ENCODE data around the gene RASGRF1. TPM values are rescaled to one million over a fixed set of nuclear protein-coding genes. Genes with fewer than 3 reads are reported as not detected.
"Not testable (repeated sequence)": the region's sequence is repeated elsewhere in the genome, so short reads cannot be mapped to it uniquely, and the experiment has no call there.

RASGRF1 gene
- total RNA-seq, 5 donors from 2014 or later (not counting 1 experiment from before 2014, with no cell fraction given) = 0.09 to 0.49 (median 0.22) TPM; not detected in 2

DNA sequence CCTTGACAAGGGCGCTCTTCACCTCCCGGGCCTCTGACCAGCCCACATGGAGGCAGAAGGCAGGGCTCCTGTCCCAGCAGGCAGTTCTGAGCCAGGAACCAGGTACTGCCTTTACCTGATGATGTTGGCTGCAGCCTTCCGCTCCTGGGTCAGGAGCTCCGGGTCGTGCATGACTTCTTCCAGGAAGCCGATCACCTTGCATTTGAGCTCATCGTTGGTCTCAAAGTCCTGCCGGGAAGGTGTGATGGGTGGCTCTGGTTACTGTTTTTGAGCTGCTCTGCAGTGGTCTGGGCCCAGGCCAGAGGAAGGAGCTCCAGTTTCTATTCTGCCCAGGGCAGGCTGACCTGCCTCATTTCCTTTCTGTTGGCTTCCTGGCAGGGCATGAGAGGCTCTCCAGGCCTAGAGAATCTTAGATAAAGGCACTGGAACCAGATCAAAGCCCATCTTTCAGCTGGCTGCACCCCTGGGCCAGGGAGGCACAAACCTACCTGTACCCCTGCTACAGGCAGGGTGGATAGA, 92.5 kb downstream of the RASGRF1 start:
- no peaks in the 10 kb centered on the region for H3K36me3 ChIP-seq (ENCODE audit: control insufficient read depth in 2 of 2, extremely low read depth in 1 of 2, insufficient read depth in 1 of 2, low read length in 1 of 2)
- DNase-seq = no peak
- Mint-ChIP-seq H3K36me3 (no peaks in the 10 kb centered on the region), H3K27ac (no peak overlapping the region), H3K4me1 (no peaks in the 10 kb centered on the region), H3K9me3 (no peaks in the 10 kb centered on the region), H3K4me3 (no peak overlapping the region), H3K27me3 (peaks cover 0 to 1% of the 10 kb centered on the region in 2 donors)
- no peak overlapping the region for H3K4me3 ChIP-seq (ENCODE audit: control insufficient read depth in 1 of 2, extremely low read depth in 1 of 2, low read length in 1 of 2)
- ChIA-PET CTCF (interaction anchor here in 1 of 2 donors (1.0 kb wide), 1 partner anchor 40 kb away, joined by 3 read pairs; no protein-coding TSS in a partner anchor), POLR2A (no interaction called here)
- no peaks in the 10 kb centered on the region for H3K4me1 ChIP-seq (ENCODE audit: control insufficient read depth in 1 of 2, extremely low read depth in 1 of 2, insufficient read depth in 2 of 2, low read length in 2 of 2)
- 93% methylated on average over 7 of the region's 8 CpGs for WGBS (ENCODE audit: insufficient coverage)
- H3K27me3 ChIP-seq (replicated peaks in 1 of 2; ENCODE audit: control insufficient read depth in 2 of 2, extremely low read depth in 1 of 2, insufficient read depth in 2 of 2, low read length in 1 of 2) = peaks cover 0 to 9% of the 10 kb centered on the region in 2 experiments
- no peak overlapping the region for H3K27ac ChIP-seq (ENCODE audit: low read length)
- H3K9me3 ChIP-seq = no peaks in the 10 kb centered on the region
- no peak for ATAC-seq (replicated peaks in 1 of 4)

- Histone ChIP-seq H3K4me1 (ENCODE audit: control insufficient read depth in 1 of 2, extremely low read depth in 1 of 2, insufficient read depth in 2 of 2, low read length in 2 of 2) (no peaks in the 10 kb centered on the region), H3K36me3 (ENCODE audit: control insufficient read depth in 2 of 2, extremely low read depth in 1 of 2, insufficient read depth in 1 of 2, low read length in 1 of 2) (no peaks in the 10 kb centered on the region), H3K27me3 (replicated peaks in 1 of 2; ENCODE audit: control insufficient read depth in 2 of 2, extremely low read depth in 1 of 2, insufficient read depth in 2 of 2, low read length in 1 of 2) (peaks cover 0 to 12% of the 10 kb centered on the region in 2 experiments), H3K9me3 (no peaks in the 10 kb centered on the region), H3K4me3 (ENCODE audit: control insufficient read depth in 1 of 2, extremely low read depth in 1 of 2, low read length in 1 of 2) (no peak overlapping the region), H3K27ac (ENCODE audit: low read length) (no peak overlapping the region)
- Mint-ChIP-seq H3K27me3 (peaks cover 0 to 2% of the 10 kb centered on the region in 2 donors), H3K4me3 (no peak overlapping the region), H3K4me1 (no peaks in the 10 kb centered on the region), H3K9me3 (no peaks in the 10 kb centered on the region), H3K36me3 (no peaks in the 10 kb centered on the region), H3K27ac (no peak overlapping the region)
- POLR2A ChIA-PET = no interaction called here
- no peak for DNase-seq
- ATAC-seq (replicated peaks in 1 of 4) = peak in 1 of 4 experiments; percentile 13
- WGBS (ENCODE audit: insufficient coverage) = 89% methylated on average over 4 of the region's 6 CpGs
- CTCF ChIA-PET = no interaction called here
Measured at GRCh38 chr15:78996894-78997275, 93.7 kb downstream of the RASGRF1 start.

DNA sequence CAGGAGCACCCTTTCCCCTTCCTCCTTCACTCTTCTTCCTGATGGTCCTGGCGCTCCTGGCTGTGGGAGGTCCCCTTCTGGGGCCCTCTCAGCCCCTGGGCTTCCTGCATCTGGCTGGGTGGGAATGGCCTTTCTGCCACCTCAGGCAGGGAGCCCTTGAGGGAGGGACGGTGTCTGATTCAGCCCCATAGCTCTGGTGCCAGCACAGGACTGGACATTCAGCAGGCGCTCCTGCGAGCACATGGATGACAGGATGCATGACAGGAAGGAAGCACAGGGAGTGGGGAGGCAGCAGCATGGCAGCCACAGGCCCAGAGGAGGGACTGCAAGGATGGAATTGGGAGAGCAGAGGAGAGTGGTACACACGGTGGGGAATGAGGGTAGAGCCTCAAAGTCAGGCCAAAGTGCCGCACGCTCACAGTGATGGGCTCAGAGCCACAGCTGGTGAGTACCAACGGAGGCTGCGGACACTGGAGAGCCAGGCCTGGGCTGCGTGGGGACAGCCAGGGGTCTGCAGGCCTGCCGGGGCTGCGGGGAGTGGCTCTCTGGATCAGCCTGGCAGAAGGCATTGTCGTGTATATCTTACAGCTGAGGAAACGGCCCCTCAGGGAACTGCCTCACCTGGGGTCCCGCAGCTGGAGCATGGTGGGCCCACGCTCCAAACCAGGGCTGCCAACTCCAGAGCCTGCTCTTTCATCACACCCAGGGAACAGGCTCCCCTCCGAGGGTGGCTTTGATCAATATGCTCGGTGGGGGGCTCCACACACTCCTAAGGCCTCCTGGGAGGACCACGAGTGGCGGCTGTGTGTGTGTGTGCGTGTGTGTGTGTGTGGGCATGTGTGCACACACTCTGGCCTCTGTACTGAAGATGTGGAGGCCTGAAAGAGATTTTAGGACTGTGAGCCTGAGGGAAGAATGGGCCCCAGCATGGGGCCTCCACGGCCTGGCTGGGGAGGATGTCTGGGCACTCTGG, 94.4 kb downstream of the RASGRF1 start:
- Mint-ChIP-seq H3K27me3 (peaks cover 0 to 3% of the 10 kb centered on the region in 2 donors), H3K4me3 (no peak overlapping the region), H3K9me3 (no peaks in the 10 kb centered on the region), H3K4me1 (no peaks in the 10 kb centered on the region), H3K36me3 (no peaks in the 10 kb centered on the region), H3K27ac (peak overlapping the region in 1 of 2 donors; percentile 43)
- H3K4me1 ChIP-seq (ENCODE audit: control insufficient read depth in 1 of 2, extremely low read depth in 1 of 2, insufficient read depth in 2 of 2, low read length in 2 of 2) = no peaks in the 10 kb centered on the region
- DNase-seq (no peak), ATAC-seq (replicated peaks in 1 of 4) (no peak)
- H3K36me3 ChIP-seq (ENCODE audit: control insufficient read depth in 2 of 2, extremely low read depth in 1 of 2, insufficient read depth in 1 of 2, low read length in 1 of 2) = no peaks in the 10 kb centered on the region
- peaks cover 0 to 16% of the 10 kb centered on the region in 2 experiments for H3K27me3 ChIP-seq (replicated peaks in 1 of 2; ENCODE audit: control insufficient read depth in 2 of 2, extremely low read depth in 1 of 2, insufficient read depth in 2 of 2, low read length in 1 of 2)
- no peak overlapping the region for H3K4me3 ChIP-seq (ENCODE audit: control insufficient read depth in 1 of 2, extremely low read depth in 1 of 2, low read length in 1 of 2)
- WGBS (ENCODE audit: insufficient coverage) = 84% methylated on average over 20 of the region's 22 CpGs
- H3K9me3 ChIP-seq = no peaks in the 10 kb centered on the region
- POLR2A ChIA-PET = no interaction called here
- H3K27ac ChIP-seq (ENCODE audit: low read length) = no peak overlapping the region
- CTCF ChIA-PET = no interaction called here

DNA sequence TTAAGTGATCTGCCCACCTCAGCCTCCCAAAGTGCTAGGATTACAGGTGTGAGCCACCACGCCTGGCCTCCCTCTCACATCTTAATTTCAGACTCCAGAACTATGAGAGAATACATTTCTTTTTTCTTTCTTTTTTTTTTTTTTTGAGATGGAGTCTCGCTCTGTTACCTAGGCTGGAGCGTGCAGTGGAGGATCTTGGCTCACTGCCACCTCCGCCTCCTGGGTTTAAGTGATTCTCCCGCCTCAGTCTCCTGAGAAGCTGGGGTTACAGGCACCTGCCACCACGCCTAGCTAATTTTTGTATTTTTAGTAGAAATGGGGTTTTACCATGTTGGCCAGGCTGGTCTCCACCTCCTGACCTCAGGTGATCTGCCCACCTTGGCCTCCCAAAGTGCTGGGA, 95.4 kb downstream of the RASGRF1 start:
- H3K4me3 ChIP-seq (ENCODE audit: control insufficient read depth in 1 of 2, extremely low read depth in 1 of 2, low read length in 1 of 2); DNase-seq; ATAC-seq (replicated peaks in 1 of 4); H3K36me3 Mint-ChIP-seq; H3K27ac ChIP-seq (ENCODE audit: low read length); H3K9me3 ChIP-seq; H3K36me3 ChIP-seq (ENCODE audit: control insufficient read depth in 2 of 2, extremely low read depth in 1 of 2, insufficient read depth in 1 of 2, low read length in 1 of 2); H3K27me3 Mint-ChIP-seq; H3K27ac Mint-ChIP-seq; POLR2A ChIA-PET; H3K4me3 Mint-ChIP-seq; H3K4me1 Mint-ChIP-seq; H3K9me3 Mint-ChIP-seq; H3K4me1 ChIP-seq (ENCODE audit: control insufficient read depth in 1 of 2, extremely low read depth in 1 of 2, insufficient read depth in 2 of 2, low read length in 2 of 2); CTCF ChIA-PET: not testable (repeated sequence)
- no CpG with 5 or more reads among the region's 6 CpGs for WGBS (ENCODE audit: insufficient coverage)
- H3K27me3 ChIP-seq (replicated peaks in 1 of 2; ENCODE audit: control insufficient read depth in 2 of 2, extremely low read depth in 1 of 2, insufficient read depth in 2 of 2, low read length in 1 of 2) = peaks cover 0 to 19% of the 10 kb centered on the region in 2 experiments

DNA sequence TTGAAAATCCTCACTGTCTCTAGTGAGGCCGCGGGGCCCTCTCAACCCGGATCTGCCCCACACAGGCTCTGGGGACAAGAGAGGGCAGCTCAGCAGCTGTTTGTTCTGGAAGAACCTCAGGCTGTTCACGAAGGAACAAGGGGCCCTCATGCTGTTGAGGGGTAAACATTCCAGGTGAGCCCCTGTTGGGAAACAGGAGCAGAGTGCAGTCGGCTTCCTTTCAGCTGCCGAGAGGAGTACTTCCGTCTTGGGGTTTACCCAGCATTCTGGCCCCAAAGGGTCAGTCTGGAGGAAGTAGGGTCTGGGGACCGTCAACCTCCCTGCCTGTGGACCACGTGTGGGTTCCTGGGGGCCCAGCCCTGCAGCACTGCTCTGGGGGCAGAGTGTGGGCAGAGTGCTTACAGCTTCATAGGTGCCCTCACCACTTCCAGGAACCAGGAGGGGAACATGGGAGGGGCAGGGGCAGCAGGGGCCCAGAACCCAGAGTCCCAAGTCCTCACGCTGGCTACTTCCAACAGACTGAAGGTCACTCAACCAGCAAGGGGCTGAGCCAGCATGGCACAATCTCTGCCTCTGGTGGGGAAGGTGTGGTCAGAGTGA, 96.5 kb downstream of the RASGRF1 start:
- CTCF ChIA-PET = no interaction called here
- Mint-ChIP-seq H3K9me3 (no peaks in the 10 kb centered on the region), H3K27ac (no peak overlapping the region)

GRCh38 chr15:78993257-78993930, 97.2 kb downstream of the RASGRF1 start:
- Mint-ChIP-seq H3K27ac (no peak overlapping the region), H3K4me1 (no peaks in the 10 kb centered on the region), H3K27me3 (peaks cover 0 to 4% of the 10 kb centered on the region in 2 donors), H3K36me3 (no peaks in the 10 kb centered on the region), H3K9me3 (no peaks in the 10 kb centered on the region), H3K4me3 (no peak overlapping the region)
- CTCF ChIA-PET = no interaction called here
- WGBS (ENCODE audit: insufficient coverage) = 78% methylated on average over 2 of the region's 4 CpGs
- Histone ChIP-seq H3K27ac (ENCODE audit: low read length) (no peak overlapping the region), H3K9me3 (no peaks in the 10 kb centered on the region), H3K36me3 (ENCODE audit: control insufficient read depth in 2 of 2, extremely low read depth in 1 of 2, insufficient read depth in 1 of 2, low read length in 1 of 2) (no peaks in the 10 kb centered on the region), H3K4me3 (ENCODE audit: control insufficient read depth in 1 of 2, extremely low read depth in 1 of 2, low read length in 1 of 2) (no peak overlapping the region), H3K27me3 (replicated peaks in 1 of 2; ENCODE audit: control insufficient read depth in 2 of 2, extremely low read depth in 1 of 2, insufficient read depth in 2 of 2, low read length in 1 of 2) (peaks cover 0 to 20% of the 10 kb centered on the region in 2 experiments), H3K4me1 (ENCODE audit: control insufficient read depth in 1 of 2, extremely low read depth in 1 of 2, insufficient read depth in 2 of 2, low read length in 2 of 2) (no peaks in the 10 kb centered on the region)
- ATAC-seq (replicated peaks in 1 of 4) (no peak), DNase-seq (no peak)
- POLR2A ChIA-PET = no interaction called here

More for the DNA sequence above, 96.5 kb downstream of the RASGRF1 start:
- H3K27me3 ChIP-seq (replicated peaks in 1 of 2; ENCODE audit: control insufficient read depth in 2 of 2, extremely low read depth in 1 of 2, insufficient read depth in 2 of 2, low read length in 1 of 2) = peaks cover 0 to 19% of the 10 kb centered on the region in 2 experiments
- no peaks in the 10 kb centered on the region for H3K4me1 ChIP-seq (ENCODE audit: control insufficient read depth in 1 of 2, extremely low read depth in 1 of 2, insufficient read depth in 2 of 2, low read length in 2 of 2)
- no peaks in the 10 kb centered on the region for H3K36me3 ChIP-seq (ENCODE audit: control insufficient read depth in 2 of 2, extremely low read depth in 1 of 2, insufficient read depth in 1 of 2, low read length in 1 of 2)
- DNase-seq = no peak
- no peaks in the 10 kb centered on the region for H3K4me1 Mint-ChIP-seq
- WGBS (ENCODE audit: insufficient coverage) = 75% methylated on average over 10 of the region's 10 CpGs
- H3K4me3 Mint-ChIP-seq = no peak overlapping the region
- H3K9me3 ChIP-seq = no peaks in the 10 kb centered on the region
- POLR2A ChIA-PET = no interaction called here
- H3K36me3 Mint-ChIP-seq = no peaks in the 10 kb centered on the region
- no peak for ATAC-seq (replicated peaks in 1 of 4)
- peaks cover 0 to 3% of the 10 kb centered on the region in 2 donors for H3K27me3 Mint-ChIP-seq
- no peak overlapping the region for H3K4me3 ChIP-seq (ENCODE audit: control insufficient read depth in 1 of 2, extremely low read depth in 1 of 2, low read length in 1 of 2)
- H3K27ac ChIP-seq (ENCODE audit: low read length) = no peak overlapping the region
